Measurements from ENCODE around the gene RAC3. TPM values are rescaled to one million over a fixed set of nuclear protein-coding genes. Genes with fewer than 3 reads are reported as not detected.
A peak's percentile ranks its signal among the peaks of the same experiment; 100 is the strongest.

The RAC3 gene
- total RNA-seq: 73.6 and 75.0 TPM in 2 replicates
- long read RNA-seq, partial matches to known transcripts: 0 of 1 reads
- long read RNA-seq, other reads (novel, unspliced or antisense): 1 of 1 reads

- TF ChIP-seq, protein P1, sequence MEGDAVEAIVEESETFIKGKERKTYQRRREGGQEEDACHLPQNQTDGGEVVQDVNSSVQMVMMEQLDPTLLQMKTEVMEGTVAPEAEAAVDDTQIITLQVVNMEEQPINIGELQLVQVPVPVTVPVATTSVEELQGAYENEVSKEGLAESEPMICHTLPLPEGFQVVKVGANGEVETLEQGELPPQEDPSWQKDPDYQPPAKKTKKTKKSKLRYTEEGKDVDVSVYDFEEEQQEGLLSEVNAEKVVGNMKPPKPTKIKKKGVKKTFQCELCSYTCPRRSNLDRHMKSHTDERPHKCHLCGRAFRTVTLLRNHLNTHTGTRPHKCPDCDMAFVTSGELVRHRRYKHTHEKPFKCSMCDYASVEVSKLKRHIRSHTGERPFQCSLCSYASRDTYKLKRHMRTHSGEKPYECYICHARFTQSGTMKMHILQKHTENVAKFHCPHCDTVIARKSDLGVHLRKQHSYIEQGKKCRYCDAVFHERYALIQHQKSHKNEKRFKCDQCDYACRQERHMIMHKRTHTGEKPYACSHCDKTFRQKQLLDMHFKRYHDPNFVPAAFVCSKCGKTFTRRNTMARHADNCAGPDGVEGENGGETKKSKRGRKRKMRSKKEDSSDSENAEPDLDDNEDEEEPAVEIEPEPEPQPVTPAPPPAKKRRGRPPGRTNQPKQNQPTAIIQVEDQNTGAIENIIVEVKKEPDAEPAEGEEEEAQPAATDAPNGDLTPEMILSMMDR (conservative IDR thresholded peaks at IDR 0.05): no peak
- Mint-ChIP-seq H3K4me3 (peak within 1 kb of the TSS; percentile 87), H3K9me3 (no peaks in the 10 kb centered on the region), H3K36me3 (ENCODE audit: low read depth) (no peaks in the 10 kb centered on the region), H3K4me1 (peaks cover 12% of the 10 kb centered on the region), H3K27ac (ENCODE audit: unreplicated experiment) (peak within 1 kb of the TSS; percentile 27), H3K27me3 (ENCODE audit: low read depth) (peaks cover 3% of the 10 kb centered on the region)
- DNase-seq (ENCODE audit: low read depth, low spot score): no peak
Observed at GRCh38 chr17:82031303-82031884, at the start of gene RAC3. Gene RAC3 (plus strand): TSS chr17:82031678. CDS start chr17:82031762, 84 bp downstream.

- H3K4me1 Mint-ChIP-seq: peaks cover 11% of the 10 kb centered on the region
- H3K9me3 Mint-ChIP-seq: no peaks in the 10 kb centered on the region
- H3K27me3 Mint-ChIP-seq (ENCODE audit: low read depth): no peaks in the 10 kb centered on the region
- TF ChIP-seq, protein P1 (conservative IDR thresholded peaks at IDR 0.05): no peak
- no peak for DNase-seq (ENCODE audit: low read depth, low spot score)
- peaks cover 9% of the 10 kb centered on the region for H3K36me3 Mint-ChIP-seq (ENCODE audit: low read depth)
- no peak overlapping the region for H3K27ac Mint-ChIP-seq (ENCODE audit: unreplicated experiment)
- no peak overlapping the region for H3K4me3 Mint-ChIP-seq
Observed at GRCh38 chr17:81983011-81983638, 48.4 kb upstream of the RAC3 start.

DNA sequence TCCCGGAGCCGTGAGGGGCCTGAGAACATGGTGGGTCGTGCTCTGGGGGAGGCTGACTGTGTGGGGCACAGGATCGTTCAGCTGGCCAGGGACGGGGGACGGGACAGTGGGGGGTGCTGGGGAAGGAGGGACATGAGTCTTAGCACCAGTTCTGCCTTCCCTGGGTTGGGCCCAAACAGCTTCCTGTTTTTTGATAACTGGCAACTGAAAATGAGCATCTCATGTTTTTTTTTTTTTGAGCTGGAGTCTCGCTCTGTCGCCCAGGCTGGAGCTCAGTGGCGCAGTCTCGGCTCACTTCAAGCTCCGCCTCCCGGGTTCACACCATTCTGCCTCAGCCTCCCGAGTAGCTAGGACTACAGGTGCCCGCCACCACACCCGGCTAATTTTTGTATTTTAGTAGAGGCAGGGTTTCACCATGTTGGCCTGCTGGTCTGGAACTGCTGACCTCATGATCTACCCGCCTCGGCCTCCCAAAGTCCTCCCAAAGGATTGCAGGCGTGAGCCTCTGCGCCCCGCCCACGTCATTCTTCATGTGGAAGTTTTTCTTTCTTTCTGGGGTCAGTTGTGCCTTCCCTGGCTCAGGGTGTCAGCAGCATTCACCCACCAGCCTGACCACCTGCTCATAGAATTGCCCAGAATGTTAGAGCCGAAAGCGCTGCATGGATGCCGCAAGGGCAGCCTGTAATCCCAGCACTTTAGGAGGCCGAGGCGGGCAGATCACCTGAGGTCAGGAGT, 47.7 kb upstream of the RAC3 start:
- Mint-ChIP-seq H3K36me3 (ENCODE audit: low read depth) (peaks cover 9% of the 10 kb centered on the region), H3K9me3 (no peaks in the 10 kb centered on the region), H3K4me3 (no peak overlapping the region), H3K4me1 (peaks cover 8% of the 10 kb centered on the region), H3K27ac (ENCODE audit: unreplicated experiment) (peak overlapping the region; percentile 84), H3K27me3 (ENCODE audit: low read depth) (no peaks in the 10 kb centered on the region)
- no peak for DNase-seq (ENCODE audit: low read depth, low spot score)
- TF ChIP-seq, protein P1 (conservative IDR thresholded peaks at IDR 0.05): no peak

DNA sequence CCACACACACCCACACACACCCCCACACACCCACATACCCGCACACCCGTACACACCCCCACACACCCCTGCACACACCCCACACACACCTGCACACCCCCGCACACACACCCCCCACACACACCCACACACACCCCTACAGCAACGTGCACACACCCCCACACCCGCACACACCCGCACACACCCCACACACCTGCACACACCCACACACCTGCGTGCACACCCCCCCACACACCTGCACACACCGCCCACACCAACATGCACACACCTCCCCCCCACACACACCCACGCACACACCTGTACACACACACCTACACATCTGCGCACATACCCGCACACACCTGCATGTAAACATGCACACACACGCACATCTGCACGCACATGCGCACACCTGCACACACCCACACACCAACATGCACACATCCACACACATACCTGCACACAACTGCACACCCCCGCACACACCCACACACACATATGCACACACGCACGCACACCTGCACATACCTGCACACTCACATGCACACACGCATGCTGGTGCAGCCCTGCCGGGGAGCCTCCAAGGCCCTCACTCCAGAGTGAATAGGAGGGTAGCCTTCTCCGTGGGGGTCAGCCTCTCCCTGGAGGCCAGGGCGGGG, 46.6 kb upstream of the RAC3 start:
- no peak overlapping the region for H3K4me3 Mint-ChIP-seq
- peaks cover 9% of the 10 kb centered on the region for H3K36me3 Mint-ChIP-seq (ENCODE audit: low read depth)
- no peak overlapping the region for H3K27ac Mint-ChIP-seq (ENCODE audit: unreplicated experiment)
- TF ChIP-seq, protein P1 (conservative IDR thresholded peaks at IDR 0.05): no peak
- H3K9me3 Mint-ChIP-seq: no peaks in the 10 kb centered on the region
- no peaks in the 10 kb centered on the region for H3K27me3 Mint-ChIP-seq (ENCODE audit: low read depth)
- H3K4me1 Mint-ChIP-seq: no peaks in the 10 kb centered on the region
- DNase-seq (ENCODE audit: low read depth, low spot score): no peak

DNA sequence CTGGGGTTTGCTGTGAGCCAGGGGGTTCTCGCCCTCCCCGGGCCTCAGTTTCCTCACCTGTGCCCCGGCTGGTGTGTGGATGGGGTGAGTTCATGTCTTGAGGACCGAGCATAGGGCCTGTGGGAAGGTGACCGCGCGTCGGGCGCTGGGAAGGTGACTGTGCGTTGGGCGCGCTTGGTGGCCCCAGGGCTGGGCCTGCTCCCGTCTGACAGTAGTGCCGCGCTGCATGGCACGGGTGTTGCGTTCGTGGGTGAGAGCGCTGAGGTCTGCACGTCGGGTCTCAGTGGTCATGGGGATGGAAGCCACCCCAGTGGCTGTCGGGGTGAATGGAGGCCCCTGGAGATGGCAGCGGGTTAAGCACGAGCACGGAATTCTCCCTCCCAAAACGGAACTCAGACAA, 44.9 kb upstream of the RAC3 start:
- no peak for DNase-seq (ENCODE audit: low read depth, low spot score)
- H3K27me3 Mint-ChIP-seq (ENCODE audit: low read depth): no peaks in the 10 kb centered on the region
- H3K4me3 Mint-ChIP-seq: no peak overlapping the region
- no peak overlapping the region for H3K27ac Mint-ChIP-seq (ENCODE audit: unreplicated experiment)
- peaks cover 13% of the 10 kb centered on the region for H3K36me3 Mint-ChIP-seq (ENCODE audit: low read depth)
- TF ChIP-seq, protein P1 (conservative IDR thresholded peaks at IDR 0.05): no peak
- no peaks in the 10 kb centered on the region for H3K9me3 Mint-ChIP-seq
- H3K4me1 Mint-ChIP-seq: peaks cover 10% of the 10 kb centered on the region
